AG04449 (cell line): ENCODE data around the gene SSH3.

Experiments used
- CTCF ChIA-PET: fragments of 350-600 bp; formaldehyde crosslinking; extraction: SDS; loops from one replicate; lab custom pipeline; 2021; ENCODE audit warnings: antibody characterized with exemption; lab: Yijun Ruan, JAX
- POLR2A ChIA-PET: fragments of 400-600, 350-600 bp; formaldehyde crosslinking; extraction: SDS; loops from one replicate; lab custom pipeline; 2020; ENCODE audit warnings: antibody characterized with exemption, inconsistent platforms; lab: Yijun Ruan, JAX
- DNase-seq: peaks from one replicate; pipeline ENCODE4 v3.0.0-alpha.2; 2010; ENCODE audit warnings: low read depth, low spot score
- H3K4me3 ChIP-seq: 2 replicates; pipeline ENCODE4 v1.5.1; 2011; ENCODE audit warnings: low read depth, mild to moderate bottlenecking, control low read depth, low read length
- CTCF ChIP-seq: IDR thresholded peaks from one replicate; pipeline ENCODE4 v1.5.1; 2011; ENCODE audit warnings: mild to moderate bottlenecking, moderate library complexity, low read length, control low read depth, inconsistent platforms; ENCODE audit not compliant: insufficient read depth; ENCODE audit errors: missing control alignments

The SSH3 gene

GRCh38 chr11:67357831-67358670 lies 54.7 kb downstream of the SSH3 start:
- ChIA-PET POLR2A (interaction anchor here (2.3 kb wide), 2 partner anchors 12 to 15 kb away, joined by 11 to 16 read pairs; partner anchors contain the start of gene CLCF1), CTCF (interaction anchor here (0.9 to 47.5 kb wide), 8 partner anchors 11 to 148 kb away, joined by 3 to 2108 read pairs (median 8); partner anchors contain the start of genes CLCF1, POLD4, PPP1CA and RAD9A)
- H3K4me3 ChIP-seq, result no peak overlapping the region
- DNase-seq, result no peak
- TF ChIP-seq CTCF, result no peak
